Activated T-helper 2 cell treated with anti-CD3 and anti-CD28 coated beads, Interferon-gamma antibody, Interleukin-2, Interleukin-4, amounts not matched to agents 10 μg/mL and 5 μg/mL and 100 μg/mL, durations not matched to agents 14 hours and 24 hours and 36 hours (primary cell): ENCODE data around the gene ATL3. TPM values are rescaled to one million over a fixed set of nuclear protein-coding genes. Genes with fewer than 3 reads are reported as not detected.

ENCODE experiments used
- DNase-seq: peaks from one replicate; pipeline ENCODE4 v3.0.0; 2021; ENCODE audit warnings: low spot score
- H3K27ac Mint-ChIP-seq: one replicate; pipeline ENCODE4 v1.8.0; 2021; ENCODE audit warnings: mixed read lengths
- H3K27me3 Mint-ChIP-seq: one replicate; pipeline ENCODE4 v1.8.0; 2021; ENCODE audit warnings: low read depth, mixed read lengths
- H3K36me3 Mint-ChIP-seq: one replicate; pipeline ENCODE4 v1.8.0; 2021; ENCODE audit warnings: low read depth, mixed read lengths
- H3K4me1 Mint-ChIP-seq: one replicate; pipeline ENCODE4 v1.8.0; 2021; ENCODE audit warnings: low read depth, mixed read lengths
- H3K4me3 Mint-ChIP-seq: one replicate; pipeline ENCODE4 v1.8.0; 2021; ENCODE audit warnings: low read depth, mild to moderate bottlenecking, moderate library complexity, mixed read lengths
- H3K9me3 Mint-ChIP-seq: one replicate; pipeline ENCODE4 v1.8.0; 2021; ENCODE audit warnings: mixed read lengths
- intact Hi-C: fragments of 100-400 bp; cut with micrococcal nuclease; formaldehyde crosslinking; loops from one replicate; pipeline ENCODE4 v1.15.1; 2023
- total RNA-seq: library from RNA; stranded (reverse); gene quantifications from 2 replicates; pipeline ENCODE4 v1.2.3, GENCODE V29; 2022

Gene ATL3
- total RNA-seq: 38.6 and 38.8 TPM in 2 replicates

GRCh38 chr11:63671322-63672155 lies at the start of gene ATL3:
TSS of gene ATL3 (minus strand) at chr11:63671376. CDS start at chr11:63671335, 41 bp downstream.
- Mint-ChIP-seq H3K36me3 (peaks cover 19% of the 10 kb centered on the region), H3K4me3 (peak within 1 kb of the TSS; percentile 86), H3K27ac (peak within 1 kb of the TSS; percentile 80), H3K4me1 (peaks cover 27% of the 10 kb centered on the region), H3K9me3 (no peaks in the 10 kb centered on the region), H3K27me3 (no peaks in the 10 kb centered on the region)
- DNase-seq: peak; percentile 89
- intact Hi-C loops: loop anchor here (1.0 to 5.0 kb wide), 2 partner anchors 10 to 134 kb away; partner anchors contain the start of genes PLAAT4 and RTN3

GRCh38 chr11:63720611-63721010 lies 49.4 kb upstream of the ATL3 start:
- peaks cover 1% of the 10 kb centered on the region for H3K4me1 Mint-ChIP-seq
- DNase-seq: no peak
- no peaks in the 10 kb centered on the region for H3K9me3 Mint-ChIP-seq
- H3K27ac Mint-ChIP-seq: no peak overlapping the region
- H3K27me3 Mint-ChIP-seq: no peaks in the 10 kb centered on the region
- intact Hi-C loops: no loop called here
- H3K36me3 Mint-ChIP-seq: peaks cover 8% of the 10 kb centered on the region
- no peak overlapping the region for H3K4me3 Mint-ChIP-seq

GRCh38 chr11:63719987-63720386 lies 48.8 kb upstream of the ATL3 start:
- no peak for DNase-seq
- Mint-ChIP-seq H3K9me3 (no peaks in the 10 kb centered on the region), H3K36me3 (peaks cover 8% of the 10 kb centered on the region), H3K27me3 (no peaks in the 10 kb centered on the region), H3K4me3 (no peak overlapping the region), H3K27ac (no peak overlapping the region), H3K4me1 (peaks cover 1% of the 10 kb centered on the region)
- intact Hi-C loops: no loop called here

GRCh38 chr11:63719001-63719400 lies 47.8 kb upstream of the ATL3 start:
- Mint-ChIP-seq H3K4me3 (no peak overlapping the region), H3K4me1 (peaks cover 1% of the 10 kb centered on the region), H3K27ac (no peak overlapping the region), H3K9me3 (no peaks in the 10 kb centered on the region), H3K27me3 (no peaks in the 10 kb centered on the region), H3K36me3 (peaks cover 8% of the 10 kb centered on the region)
- DNase-seq: no peak
- intact Hi-C loops: no loop called here

GRCh38 chr11:63716046-63716445 lies 44.9 kb upstream of the ATL3 start:
- intact Hi-C loops: no loop called here
- no peak for DNase-seq
- H3K36me3 Mint-ChIP-seq: peaks cover 8% of the 10 kb centered on the region
- peaks cover 3% of the 10 kb centered on the region for H3K4me1 Mint-ChIP-seq
- no peak overlapping the region for H3K4me3 Mint-ChIP-seq
- H3K9me3 Mint-ChIP-seq: no peaks in the 10 kb centered on the region
- H3K27ac Mint-ChIP-seq: no peak overlapping the region
- H3K27me3 Mint-ChIP-seq: no peaks in the 10 kb centered on the region

GRCh38 chr11:63713766-63714165 lies 42.6 kb upstream of the ATL3 start:
- intact Hi-C loops: no loop called here
- no peaks in the 10 kb centered on the region for H3K9me3 Mint-ChIP-seq
- no peak overlapping the region for H3K27ac Mint-ChIP-seq
- H3K4me1 Mint-ChIP-seq: peaks cover 3% of the 10 kb centered on the region
- no peaks in the 10 kb centered on the region for H3K27me3 Mint-ChIP-seq
- H3K36me3 Mint-ChIP-seq: peaks cover 3% of the 10 kb centered on the region
- DNase-seq: no peak
- no peak overlapping the region for H3K4me3 Mint-ChIP-seq

GRCh38 chr11:63711838-63712237 lies 40.7 kb upstream of the ATL3 start:
- Mint-ChIP-seq H3K27me3 (no peaks in the 10 kb centered on the region), H3K4me1 (peaks cover 2% of the 10 kb centered on the region), H3K27ac (no peak overlapping the region), H3K36me3 (no peaks in the 10 kb centered on the region), H3K4me3 (no peak overlapping the region), H3K9me3 (no peaks in the 10 kb centered on the region)
- intact Hi-C loops: no loop called here
- no peak for DNase-seq

- intact Hi-C loops: no loop called here
- Mint-ChIP-seq H3K4me3 (no peak overlapping the region), H3K36me3 (no peaks in the 10 kb centered on the region), H3K9me3 (no peaks in the 10 kb centered on the region), H3K27ac (no peak overlapping the region), H3K4me1 (peaks cover 2% of the 10 kb centered on the region), H3K27me3 (no peaks in the 10 kb centered on the region)
- no peak for DNase-seq
Measured at GRCh38 chr11:63710476-63711217, 39.5 kb upstream of the ATL3 start.

- intact Hi-C loops: no loop called here
- no peak overlapping the region for H3K27ac Mint-ChIP-seq
- no peaks in the 10 kb centered on the region for H3K36me3 Mint-ChIP-seq
Measured at GRCh38 chr11:63709336-63709884, 38.2 kb upstream of the ATL3 start.

GRCh38 chr11:63708764-63709163 lies 37.6 kb upstream of the ATL3 start:
- peaks cover 2% of the 10 kb centered on the region for H3K4me1 Mint-ChIP-seq
- no peaks in the 10 kb centered on the region for H3K36me3 Mint-ChIP-seq
- no peaks in the 10 kb centered on the region for H3K9me3 Mint-ChIP-seq
- intact Hi-C loops: no loop called here
- H3K27ac Mint-ChIP-seq: no peak overlapping the region
- DNase-seq: no peak
- H3K27me3 Mint-ChIP-seq: no peaks in the 10 kb centered on the region
- H3K4me3 Mint-ChIP-seq: no peak overlapping the region

More at GRCh38 chr11:63709336-63709884, 38.2 kb upstream of the ATL3 start:
- Mint-ChIP-seq H3K4me1 (peaks cover 2% of the 10 kb centered on the region), H3K9me3 (no peaks in the 10 kb centered on the region), H3K27me3 (no peaks in the 10 kb centered on the region), H3K4me3 (no peak overlapping the region)
- DNase-seq: no peak

GRCh38 chr11:63705526-63705925 lies 34.4 kb upstream of the ATL3 start:
- H3K27ac Mint-ChIP-seq: no peak overlapping the region
- intact Hi-C loops: no loop called here
- no peaks in the 10 kb centered on the region for H3K27me3 Mint-ChIP-seq
- no peak for DNase-seq
- peaks cover 5% of the 10 kb centered on the region for H3K36me3 Mint-ChIP-seq
- H3K4me1 Mint-ChIP-seq: no peaks in the 10 kb centered on the region
- H3K9me3 Mint-ChIP-seq: no peaks in the 10 kb centered on the region
- H3K4me3 Mint-ChIP-seq: no peak overlapping the region

GRCh38 chr11:63699896-63700295 lies 28.7 kb upstream of the ATL3 start:
- DNase-seq: no peak
- peaks cover 9% of the 10 kb centered on the region for H3K36me3 Mint-ChIP-seq
- intact Hi-C loops: no loop called here
- no peak overlapping the region for H3K4me3 Mint-ChIP-seq
- no peaks in the 10 kb centered on the region for H3K27me3 Mint-ChIP-seq
- H3K4me1 Mint-ChIP-seq: peaks cover 11% of the 10 kb centered on the region
- H3K27ac Mint-ChIP-seq: peak overlapping the region; percentile 4
- no peaks in the 10 kb centered on the region for H3K9me3 Mint-ChIP-seq
